GM18505 (cell line): Measurements from ENCODE around the gene KNOP1.
"Not testable (repeated sequence)": the region's sequence is repeated elsewhere in the genome, so short reads cannot be mapped to it uniquely, and the experiment has no call there.

Experiments used
- ATAC-seq: cut with Tn5 transposase; IDR thresholded peaks from one replicate; pipeline ENCODE4 v1.9.1; 2021; ENCODE audit not compliant: unreplicated experiment
- POLR2A ChIP-seq: IDR thresholded peaks from 4 replicates; pipeline ENCODE4 v1.6.1; 2011; ENCODE audit warnings: borderline replicate concordance; ENCODE audit not compliant: insufficient read depth, insufficient read length; ENCODE audit errors: extremely low read depth

Gene KNOP1

GRCh38 chr16:19722981-19723380, 5.0 kb upstream of the KNOP1 start:
- ATAC-seq, result no peak
- no peak for TF ChIP-seq POLR2A

GRCh38 chr16:19722269-19722952, 4.4 kb upstream of the KNOP1 start:
- TF ChIP-seq POLR2A, result no peak
- ATAC-seq, result no peak

DNA sequence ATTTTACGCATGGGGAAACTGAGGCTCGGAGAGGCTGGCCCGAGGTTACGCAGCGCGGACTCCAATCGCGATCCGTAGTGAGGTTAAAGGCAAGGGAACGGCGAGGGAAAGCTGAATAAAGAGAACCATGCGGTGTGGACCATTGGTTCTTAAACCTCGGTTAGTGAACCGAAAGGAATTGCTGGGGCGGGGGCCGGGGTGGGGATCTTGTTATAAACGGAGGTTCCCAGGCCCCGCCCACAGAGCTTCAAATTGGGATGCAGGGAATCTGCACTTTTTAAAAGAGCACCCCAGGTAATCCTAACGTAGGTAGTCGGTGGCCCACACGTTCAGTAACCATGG, 568 bp upstream of the KNOP1 start:
- ATAC-seq, result no peak
- no peak for TF ChIP-seq POLR2A

- no peak for TF ChIP-seq POLR2A
- no peak for ATAC-seq
Measured at GRCh38 chr16:19717314-19717713, 713 bp downstream of the KNOP1 start.

DNA sequence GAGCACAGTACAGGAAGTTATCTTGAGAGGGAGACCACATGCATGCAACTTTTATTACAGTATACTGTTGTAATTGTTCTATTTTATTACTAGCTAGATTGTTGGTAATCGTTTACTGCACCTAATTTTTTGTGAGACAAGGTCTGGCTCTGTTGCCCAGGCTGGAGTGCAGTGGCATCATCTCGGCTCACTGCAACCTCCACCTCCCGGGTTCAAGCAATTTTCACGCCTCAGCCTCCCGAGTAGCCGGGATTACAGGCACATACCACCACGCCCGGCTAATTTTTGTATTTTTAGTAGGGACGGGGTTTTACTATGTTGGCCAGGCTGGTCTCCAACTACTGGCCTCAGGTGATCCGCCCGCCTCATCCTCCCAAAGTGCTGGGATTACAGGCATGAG, 1.3 kb downstream of the KNOP1 start:
- ATAC-seq, result not testable (repeated sequence)

DNA sequence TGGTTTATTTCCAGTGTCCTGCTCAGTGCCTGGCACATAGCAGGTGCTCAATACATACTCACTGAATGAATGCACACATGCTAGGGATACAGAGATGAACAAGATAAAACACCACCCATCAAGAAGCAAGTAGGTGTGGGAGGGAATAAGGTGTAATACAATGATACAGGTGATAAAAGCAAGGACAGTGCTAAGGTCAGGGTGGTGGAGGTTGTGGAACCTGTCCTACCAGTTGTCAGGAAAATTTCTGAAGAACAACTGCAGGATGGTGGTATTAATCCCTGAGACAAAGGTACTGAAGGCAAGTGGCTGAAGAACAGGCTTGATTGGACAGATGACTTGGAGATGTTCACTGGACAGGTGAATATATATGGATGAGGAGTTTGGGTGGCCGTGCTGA, 1.8 kb downstream of the KNOP1 start:
- no peak for TF ChIP-seq POLR2A
- ATAC-seq, result no peak

GRCh38 chr16:19715566-19715965, 2.5 kb downstream of the KNOP1 start:
- ATAC-seq, result no peak
- no peak for TF ChIP-seq POLR2A

GRCh38 chr16:19713697-19714096, 4.3 kb downstream of the KNOP1 start:
- no peak for ATAC-seq
- TF ChIP-seq POLR2A, result no peak

DNA sequence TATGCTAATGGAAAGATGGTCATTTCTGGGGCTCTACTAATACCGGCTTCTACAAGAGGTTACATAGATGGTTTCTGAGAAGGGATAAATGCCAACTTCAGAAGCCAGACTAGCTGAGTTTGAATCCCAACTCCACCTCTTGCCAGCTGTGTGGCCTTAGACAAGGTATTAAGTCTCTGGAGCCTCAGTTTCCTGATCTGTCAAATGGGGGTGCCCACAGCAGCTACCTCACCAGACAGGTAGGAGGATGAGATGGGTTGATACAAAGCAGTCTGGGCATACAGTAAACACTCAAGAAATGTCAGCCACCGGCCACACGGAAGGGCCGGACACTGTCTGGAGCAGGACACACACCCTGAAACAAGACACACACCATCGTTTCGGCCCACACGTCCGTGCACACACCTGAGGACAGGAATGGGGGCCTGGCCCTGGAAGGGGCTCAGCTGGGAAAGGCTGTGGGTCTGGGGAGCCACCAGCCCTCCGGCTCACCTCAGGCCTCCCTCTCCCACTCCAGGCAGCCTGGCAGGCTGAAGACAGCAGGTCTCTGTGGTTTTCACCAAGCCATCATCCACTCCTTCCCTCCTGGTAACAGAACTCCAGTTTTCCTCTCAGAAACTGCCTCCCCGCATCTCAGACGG, 5.5 kb downstream of the KNOP1 start:
- TF ChIP-seq POLR2A, result no peak
- no peak for ATAC-seq

DNA sequence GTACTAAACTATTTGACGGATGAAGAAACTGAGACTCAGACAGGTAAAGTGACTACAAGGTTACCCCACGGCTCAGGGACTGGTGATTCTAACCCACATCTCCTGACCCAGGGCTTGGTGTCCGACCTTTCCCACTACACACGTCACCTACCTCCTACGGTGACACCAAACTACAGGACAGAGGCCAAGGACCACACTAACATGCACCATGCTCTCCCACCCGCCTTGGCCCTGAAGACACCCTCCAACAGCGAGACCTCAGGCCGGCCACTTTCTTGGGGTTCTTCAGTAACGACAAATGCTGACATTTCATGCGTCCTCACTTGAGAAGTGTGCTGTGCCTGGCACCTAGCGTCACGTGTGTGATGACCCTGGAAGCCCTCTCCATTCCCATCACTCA, 6.4 kb downstream of the KNOP1 start:
- TF ChIP-seq POLR2A, result no peak

GRCh38 chr16:19710991-19711545, 7.0 kb downstream of the KNOP1 start:
- TF ChIP-seq POLR2A, result no peak
- no peak for ATAC-seq

More for the DNA sequence above, 6.4 kb downstream of the KNOP1 start:
- ATAC-seq, result no peak

DNA sequence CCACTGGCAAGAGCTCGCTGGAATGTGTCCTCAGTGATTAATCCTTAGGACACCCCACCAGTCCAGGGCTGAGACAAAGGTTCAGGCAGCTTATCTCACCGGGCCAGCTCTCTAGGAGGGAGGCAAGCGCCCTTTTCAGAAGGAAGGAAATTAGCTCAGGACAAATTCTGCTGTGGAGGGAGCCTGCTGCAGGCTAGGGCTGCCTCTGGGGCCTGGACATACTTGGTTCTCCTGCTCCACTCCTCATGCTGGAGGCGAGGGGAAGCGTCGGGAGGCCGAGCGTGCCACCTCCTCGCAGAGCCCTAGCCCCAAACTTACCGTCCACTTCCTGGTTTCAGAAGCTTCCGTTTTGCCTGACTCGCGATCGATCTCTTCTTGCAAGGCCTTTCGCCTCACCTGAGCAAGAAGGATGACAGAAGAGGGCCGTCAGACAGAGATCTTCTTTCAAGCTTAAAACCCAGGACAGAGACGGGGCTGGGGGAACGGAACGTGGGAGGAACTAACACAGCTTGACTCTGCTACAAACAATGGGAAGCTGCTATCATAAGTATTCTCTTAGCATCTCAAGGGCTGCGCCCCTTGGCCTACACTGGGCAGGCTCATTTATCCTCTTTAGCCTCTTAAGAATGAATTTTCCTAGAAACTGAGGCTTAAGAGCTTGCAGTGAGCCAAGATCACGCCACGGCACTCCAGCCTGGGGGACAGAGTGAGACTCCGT, 7.7 kb downstream of the KNOP1 start:
- TF ChIP-seq POLR2A, result no peak
- no peak for ATAC-seq

- no peak for ATAC-seq
- no peak for TF ChIP-seq POLR2A
Measured at GRCh38 chr16:19709381-19710136, 8.5 kb downstream of the KNOP1 start.
